Activated naive CD4-positive, alpha-beta T cell treated with anti-CD3 and anti-CD28 coated beads, Interleukin-2, amount 50 U/mL, for 72 hours (primary cell): ENCODE results near the gene RNLS. TPM values are rescaled to one million over a fixed set of nuclear protein-coding genes. Genes with fewer than 3 reads are reported as not detected.
"Not testable (repeated sequence)": the region's sequence is repeated elsewhere in the genome, so short reads cannot be mapped to it uniquely, and the experiment has no call there.

Experiments used
- ATAC-seq, 2 donors: fragments of 150-1000 bp; cut with Tn5 transposase; 2 replicates each; pipeline ENCODE4 v1.10.0; 2021; ENCODE audit warnings: mild to moderate bottlenecking in 2 of 2, moderate library complexity in 2 of 2
- DNase-seq, 2 donors: peaks; one replicate each; pipeline ENCODE4 v3.0.0; 2021 to 2022; ENCODE audit warnings: low spot score in 2 of 2
- H3K27ac Mint-ChIP-seq, 2 donors: one replicate each; pipeline ENCODE4 v1.8.0; 2022; ENCODE audit warnings: mild to moderate bottlenecking in 2 of 2, mixed read lengths in 2 of 2
- H3K36me3 Mint-ChIP-seq, 2 donors: one replicate each; pipeline ENCODE4 v1.8.0; 2022; ENCODE audit warnings: mixed read lengths in 2 of 2
- H3K9me3 Mint-ChIP-seq, 2 donors: one replicate each; pipeline ENCODE4 v1.8.0; 2022; ENCODE audit warnings: mixed read lengths in 2 of 2
- total RNA-seq, 2 donors: library from RNA; stranded (reverse); gene quantifications; one replicate each; pipeline ENCODE4 v1.2.3, GENCODE V29; 2022

Gene RNLS
- total RNA-seq, 2 donors from 2014 or later: 3.3 to 3.8 TPM

DNA sequence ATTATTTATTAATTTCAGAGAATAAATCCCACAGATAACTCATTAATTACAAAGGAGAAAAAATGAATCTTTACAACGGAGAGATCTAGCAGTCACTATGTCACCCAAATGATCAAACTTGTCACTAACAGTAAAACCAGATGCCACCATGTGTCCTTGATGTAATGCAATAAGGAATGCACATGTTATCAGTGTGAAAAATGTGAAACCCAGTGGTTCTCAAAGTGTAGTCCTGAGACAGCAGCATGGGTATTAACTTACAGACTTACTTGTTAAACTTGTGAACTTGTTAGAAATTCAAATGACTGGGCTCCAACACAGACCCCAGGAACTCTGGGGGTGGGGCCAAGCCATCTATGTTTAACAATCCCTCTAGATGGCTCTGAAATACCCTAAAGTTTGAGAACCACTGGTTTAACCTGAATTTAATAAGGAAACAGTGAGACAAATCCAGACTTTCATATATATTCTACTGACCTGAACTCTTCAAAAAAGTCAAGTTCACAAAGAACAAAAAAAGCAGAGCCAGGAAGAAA lies 77.4 kb downstream of the RNLS start:
- no peaks in the 10 kb centered on the region for H3K9me3 Mint-ChIP-seq
- no peaks in the 10 kb centered on the region for H3K36me3 Mint-ChIP-seq
- ATAC-seq (no peak), DNase-seq (no peak)
- H3K27ac Mint-ChIP-seq: no peak overlapping the region

- H3K9me3 Mint-ChIP-seq: no peaks in the 10 kb centered on the region
- no peak overlapping the region for H3K27ac Mint-ChIP-seq
- H3K36me3 Mint-ChIP-seq: no peaks in the 10 kb centered on the region
- no peak for ATAC-seq
- no peak for DNase-seq
Observed at GRCh38 chr10:88505265-88505664, 77.9 kb downstream of the RNLS start.

DNA sequence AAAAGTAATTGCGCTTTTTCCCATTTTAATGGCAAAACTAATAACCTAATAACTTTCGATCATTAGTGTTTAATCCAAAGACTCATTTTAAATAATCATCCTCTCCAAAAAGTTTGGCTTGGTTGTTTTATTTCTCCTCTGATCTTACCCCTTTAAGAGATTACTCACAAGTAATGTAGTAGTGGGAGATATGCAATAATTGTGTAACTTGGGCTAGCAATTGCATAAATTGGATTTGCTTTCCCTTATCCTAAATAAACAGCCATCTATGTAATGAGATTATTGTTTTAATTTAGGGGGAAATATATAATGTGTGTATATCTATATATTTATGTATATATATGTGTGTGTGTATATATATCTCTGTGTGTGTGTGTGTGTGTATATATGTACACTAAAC lies 82.5 kb downstream of the RNLS start:
- ATAC-seq: no peak
- H3K9me3 Mint-ChIP-seq: no peaks in the 10 kb centered on the region
- no peaks in the 10 kb centered on the region for H3K36me3 Mint-ChIP-seq
- no peak overlapping the region for H3K27ac Mint-ChIP-seq
- DNase-seq: no peak

- DNase-seq (no peak), ATAC-seq (no peak)
- no peak overlapping the region for H3K27ac Mint-ChIP-seq
- H3K36me3 Mint-ChIP-seq: no peaks in the 10 kb centered on the region
- H3K9me3 Mint-ChIP-seq: no peaks in the 10 kb centered on the region
Observed at GRCh38 chr10:88499569-88500470, 83.3 kb downstream of the RNLS start.

DNA sequence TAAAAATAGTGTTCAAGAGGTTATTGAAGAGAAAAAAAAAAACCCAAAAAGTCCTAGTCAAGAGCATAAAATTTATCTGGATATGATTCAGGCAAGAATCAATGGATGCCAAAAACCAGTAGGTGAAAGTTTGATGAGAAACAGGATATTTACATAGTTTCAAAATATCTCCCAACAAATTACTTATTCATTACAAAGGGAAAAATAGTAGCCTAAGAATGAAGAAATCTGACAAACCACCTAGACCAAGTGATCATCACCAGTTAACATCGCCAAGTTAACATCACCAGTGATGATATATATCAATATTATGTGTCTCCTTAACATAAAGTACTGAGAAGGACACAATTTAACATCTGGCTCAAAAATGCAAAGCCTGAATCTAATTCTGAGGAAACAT lies 85.2 kb downstream of the RNLS start:
- Mint-ChIP-seq H3K36me3 (no peaks in the 10 kb centered on the region), H3K27ac (no peak overlapping the region), H3K9me3 (no peaks in the 10 kb centered on the region)
- DNase-seq (no peak), ATAC-seq (no peak)

DNA sequence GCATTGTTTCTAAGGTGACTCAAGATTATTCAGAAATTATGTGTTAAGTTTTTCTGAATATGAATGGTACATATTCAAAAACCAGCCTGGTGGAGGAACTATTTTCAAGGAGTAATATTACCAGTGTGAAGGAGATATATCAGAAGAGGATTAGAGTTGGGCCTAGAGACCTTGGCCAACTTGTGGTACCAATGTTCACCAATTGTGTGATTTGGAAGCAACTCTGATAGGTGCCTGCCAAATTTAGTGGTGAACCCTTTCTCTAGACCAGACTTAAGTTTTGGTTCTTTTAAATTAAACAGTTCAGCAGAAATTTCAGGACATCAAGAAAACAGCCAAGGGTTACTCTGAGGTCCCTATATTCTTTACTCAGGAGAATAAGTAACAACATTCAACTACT lies 88.6 kb downstream of the RNLS start:
- ATAC-seq: no peak
- DNase-seq: no peak
- no peak overlapping the region for H3K27ac Mint-ChIP-seq
- H3K9me3 Mint-ChIP-seq: no peaks in the 10 kb centered on the region
- no peaks in the 10 kb centered on the region for H3K36me3 Mint-ChIP-seq

- H3K36me3 Mint-ChIP-seq: no peaks in the 10 kb centered on the region
Observed at GRCh38 chr10:88493691-88494483, 89.2 kb downstream of the RNLS start.

DNA sequence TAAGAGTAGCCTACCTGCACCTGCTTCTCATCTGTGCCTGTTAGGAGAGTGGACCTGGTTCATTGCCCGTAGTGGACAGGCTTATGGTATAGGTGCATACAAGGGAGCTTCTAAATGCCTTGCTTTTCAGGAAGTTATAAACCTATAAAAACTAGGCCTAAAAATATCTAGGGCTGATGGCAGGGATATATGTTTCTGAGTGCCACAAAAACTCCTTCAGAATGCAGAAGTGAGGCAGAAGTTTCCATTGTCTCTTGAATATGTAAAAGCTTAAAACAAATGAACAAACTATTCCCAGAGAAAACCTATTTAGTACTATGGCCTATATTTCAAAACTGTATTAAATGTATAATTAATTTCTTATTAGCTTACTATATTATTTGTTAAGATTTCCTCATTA lies 91.8 kb downstream of the RNLS start:
- H3K9me3 Mint-ChIP-seq: peaks cover 3 to 5% of the 10 kb centered on the region in 2 donors
- DNase-seq (no peak), ATAC-seq (no peak)
- H3K36me3 Mint-ChIP-seq: peaks cover 5 to 6% of the 10 kb centered on the region in 2 donors
- H3K27ac Mint-ChIP-seq: no peak overlapping the region

More at GRCh38 chr10:88493691-88494483, 89.2 kb downstream of the RNLS start:
- DNase-seq: no peak
- ATAC-seq: no peak
- Mint-ChIP-seq H3K9me3 (no peaks in the 10 kb centered on the region), H3K27ac (no peak overlapping the region)

- Mint-ChIP-seq H3K27ac (no peak overlapping the region), H3K9me3 (peaks cover 3 to 5% of the 10 kb centered on the region in 2 donors), H3K36me3 (peaks cover 5 to 6% of the 10 kb centered on the region in 2 donors)
- DNase-seq (no peak), ATAC-seq (no peak)
Observed at GRCh38 chr10:88490231-88490980, 92.7 kb downstream of the RNLS start.

DNA sequence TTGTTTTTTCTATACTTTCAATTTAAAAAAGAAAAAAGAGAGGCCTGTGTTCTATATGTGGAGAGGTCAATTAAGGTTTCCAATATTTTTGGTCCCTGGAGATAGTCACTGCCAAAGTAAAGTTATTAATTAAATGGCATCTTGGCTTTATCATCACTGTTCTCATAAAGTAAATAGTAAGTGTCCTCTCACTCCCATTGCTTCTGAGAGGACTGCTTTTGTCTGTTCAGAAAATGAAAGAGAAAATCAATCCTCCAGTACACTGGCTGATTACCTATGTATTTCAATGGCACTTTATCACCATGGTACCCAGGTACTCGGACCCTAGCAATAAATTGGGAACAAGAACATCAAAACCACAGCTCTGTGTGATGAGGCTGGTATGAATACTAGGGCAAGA lies 94.0 kb downstream of the RNLS start:
- Mint-ChIP-seq H3K9me3 (peaks cover 3 to 5% of the 10 kb centered on the region in 2 donors), H3K36me3 (peaks cover 5 to 6% of the 10 kb centered on the region in 2 donors), H3K27ac (no peak overlapping the region)
- DNase-seq (no peak), ATAC-seq (no peak)

- ATAC-seq, DNase-seq, H3K27ac Mint-ChIP-seq, H3K9me3 Mint-ChIP-seq, H3K36me3 Mint-ChIP-seq: not testable (repeated sequence)
Observed at GRCh38 chr10:88486816-88487215, 96.3 kb downstream of the RNLS start.

DNA sequence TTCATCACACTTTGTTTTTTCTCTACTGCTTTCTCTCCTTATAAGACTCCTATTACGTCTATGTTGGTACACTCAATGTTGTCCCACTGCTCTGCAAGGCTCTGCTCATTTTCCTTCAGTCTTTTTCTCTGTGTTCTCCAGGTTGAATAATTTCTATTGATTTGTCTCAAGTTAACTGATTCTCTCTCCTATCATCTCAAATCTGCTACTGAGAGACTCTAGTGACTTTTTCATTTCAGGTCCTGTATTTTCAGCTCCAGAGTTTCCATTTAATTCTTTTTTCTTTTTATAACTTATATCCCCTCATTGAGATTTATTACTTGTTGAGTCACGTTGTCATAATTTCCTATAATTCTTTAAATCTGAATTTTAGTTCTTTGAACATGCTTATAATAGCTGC lies 100.9 kb downstream of the RNLS start:
- Mint-ChIP-seq H3K27ac (no peak overlapping the region), H3K9me3 (peaks cover 3 to 5% of the 10 kb centered on the region in 2 donors), H3K36me3 (peaks cover 5 to 6% of the 10 kb centered on the region in 2 donors)
- no peak for ATAC-seq
- DNase-seq: no peak

GRCh38 chr10:88478256-88478655 lies 104.9 kb downstream of the RNLS start:
- Mint-ChIP-seq H3K27ac (no peak overlapping the region), H3K36me3 (no peaks in the 10 kb centered on the region), H3K9me3 (no peaks in the 10 kb centered on the region)
- DNase-seq (no peak), ATAC-seq (no peak)

- no peaks in the 10 kb centered on the region for H3K36me3 Mint-ChIP-seq
Observed at GRCh38 chr10:88477343-88478085, 105.6 kb downstream of the RNLS start.

GRCh38 chr10:88474884-88475844 lies 108.0 kb downstream of the RNLS start:
- ATAC-seq (no peak), DNase-seq (no peak)
- Mint-ChIP-seq H3K36me3 (no peaks in the 10 kb centered on the region), H3K27ac (no peak overlapping the region), H3K9me3 (no peaks in the 10 kb centered on the region)

More at GRCh38 chr10:88477343-88478085, 105.6 kb downstream of the RNLS start:
- DNase-seq: no peak
- no peak for ATAC-seq
- no peaks in the 10 kb centered on the region for H3K9me3 Mint-ChIP-seq
- H3K27ac Mint-ChIP-seq: no peak overlapping the region
